T47D (cell line): ENCODE measurements around the gene TAPBP.

Source experiments
- DNase-seq, 2 experiments: peaks; one replicate each; pipeline versions ENCODE4 v3.0.0 to v3.0.0-alpha.2; 2011 to 2012; ENCODE audit warnings: low read depth in 1 of 2, low spot score in 1 of 2
- JUND ChIP-seq: IDR thresholded peaks from 2 replicates; pipeline ENCODE4 v1.6.1; 2012; ENCODE audit warnings: low read depth
- in situ Hi-C: cut with HindIII; loops from 2 replicates; pipeline ENCODE4 v1.10.0; 2016; ENCODE audit warnings: low sequenced_read_pairs, low pct_unique_long_range_greater_than_20kb

TAPBP gene

GRCh38 chr6:33298773-33299236 lies 15.1 kb downstream of the TAPBP start, which contains the start of gene RGL2:
Gene RGL2 (minus strand): TSS chr6:33298942. CDS start chr6:33298610, 332 bp downstream.
- DNase-seq = peak; percentile 55 to 85
- in situ Hi-C loops = no loop called here
- no peak for TF ChIP-seq JUND

- in situ Hi-C loops = no loop called here
- DNase-seq = peak; percentile 86 to 98
- no peak for TF ChIP-seq JUND
Observed at GRCh38 chr6:33297956-33298772, 15.7 kb downstream of the TAPBP start.

- 0 out of 2 replicates have a peak, but pooled peaks have one; percentile 12 for TF ChIP-seq JUND
- in situ Hi-C loops = no loop called here
- DNase-seq = peak; percentile 81 to 94
Observed at GRCh38 chr6:33297406-33297955, 16.4 kb downstream of the TAPBP start.

- in situ Hi-C loops = no loop called here
- TF ChIP-seq JUND = no peak
- no peak for DNase-seq
Observed at GRCh38 chr6:33296797-33297405, 17.0 kb downstream of the TAPBP start.

GRCh38 chr6:33295621-33296369 lies 18.1 kb downstream of the TAPBP start:
- no peak for DNase-seq
- in situ Hi-C loops = no loop called here
- no peak for TF ChIP-seq JUND

GRCh38 chr6:33294086-33294823 lies 19.6 kb downstream of the TAPBP start:
- in situ Hi-C loops = no loop called here
- no peak for TF ChIP-seq JUND
- DNase-seq = no peak

GRCh38 chr6:33292996-33293682 lies 20.7 kb downstream of the TAPBP start:
- no peak for DNase-seq
- in situ Hi-C loops = no loop called here
- no peak for TF ChIP-seq JUND

GRCh38 chr6:33290459-33290858 lies 23.4 kb downstream of the TAPBP start:
- in situ Hi-C loops = no loop called here
- no peak for TF ChIP-seq JUND
- no peak for DNase-seq

GRCh38 chr6:33289784-33290315 lies 24.0 kb downstream of the TAPBP start:
- no peak for TF ChIP-seq JUND
- in situ Hi-C loops = no loop called here

GRCh38 chr6:33288921-33289783 lies 24.7 kb downstream of the TAPBP start, which contains the start of the genes PFDN6 and WDR46:
Gene PFDN6 (plus strand): TSS chr6:33289601. CDS start chr6:33289857, 256 bp downstream.
Gene WDR46 (minus strand): TSS chr6:33289239. CDS start chr6:33289170, 69 bp downstream.
- DNase-seq = peak; percentile 88 to 92
- in situ Hi-C loops = no loop called here
- TF ChIP-seq JUND = no peak

More at GRCh38 chr6:33289784-33290315, 24.0 kb downstream of the TAPBP start:
- no peak for DNase-seq
